Stomach (tissue), 9 donors: ENCODE results near the gene RAP2A. TPM values are rescaled to one million over a fixed set of nuclear protein-coding genes. Genes with fewer than 3 reads are reported as not detected.
A peak's percentile ranks its signal among the peaks of the same experiment; 100 is the strongest.

ENCODE experiments used
- DNase-seq, 2 donors: peaks; one replicate each; pipeline versions ENCODE4 v3.0.0 to v3.0.0-alpha.2; 2013 to 2019
- H3K27ac ChIP-seq, 5 donors: fragments of 200-600 bp in 4 of 5; sonication (generic) in 4 of 5; one replicate each; pipeline ENCODE4 v1.5.1; 2013 to 2019; ENCODE audit warnings: mild to moderate bottlenecking in 1 of 5, moderate library complexity in 1 of 5
- H3K27me3 ChIP-seq, 3 donors: fragments of 200-600 bp; sonication (generic); one replicate each; pipeline ENCODE4 v1.5.1; 2017 to 2019; ENCODE audit warnings: mixed run types in 1 of 3
- H3K36me3 ChIP-seq, 4 donors: fragments of 200-600 bp; sonication (generic); 1 replicate in 3 of 4; 2 replicates in 1 of 4; pipeline ENCODE4 v1.5.1; 2016 to 2019
- H3K4me1 ChIP-seq, 4 donors: fragments of 200-600 bp; sonication (generic); one replicate each; pipeline ENCODE4 v1.5.1; 2016 to 2019
- H3K4me3 ChIP-seq, 4 donors: fragments of 200-600 bp; sonication (generic) in 3 of 4; one replicate each; pipeline ENCODE4 v1.5.1; 2016 to 2019; ENCODE audit warnings: mild to moderate bottlenecking in 1 of 4
- H3K9me3 ChIP-seq, 4 donors: fragments of 200-600 bp; sonication (generic); one replicate each; pipeline ENCODE4 v1.5.1; 2016 to 2019
- CTCF ChIP-seq, 7 experiments: fragments of 450-650 bp in 4 of 7; fragments of 200-600 bp in 3 of 7; sonication (generic) in 3 of 7; IDR thresholded peaks; one replicate each; pipeline ENCODE4 v1.5.1; 2016 to 2019; ENCODE audit warnings: antibody characterized with exemption in 7 of 7, control low read depth in 2 of 7, mild to moderate bottlenecking in 1 of 7
- EP300 ChIP-seq: sonication (generic); formaldehyde crosslinking; IDR thresholded peaks from one replicate; pipeline ENCODE4 v1.6.1; 2017; ENCODE audit warnings: antibody characterized with exemption
- POLR2A ChIP-seq, 4 donors: fragments of 450-650 bp; IDR thresholded peaks; one replicate each; pipeline ENCODE4 v1.6.1; 2016; ENCODE audit warnings: antibody characterized with exemption in 4 of 4, control low read depth in 2 of 4, mild to moderate bottlenecking in 1 of 4, moderate library complexity in 1 of 4
- POLR2AphosphoS5 ChIP-seq, 3 donors: sonication (generic); formaldehyde crosslinking; IDR thresholded peaks; one replicate each; pipeline ENCODE4 v1.6.1; 2016; ENCODE audit warnings: antibody characterized with exemption in 3 of 3
- WGBS, 5 donors: extraction: QIAGEN DNeasy Blood & Tissue Kit in 3 of 5; methylation state at CpG; one replicate each; pipeline versions ENCODE4 v1.1.5 to v1.1.7; 2013 to 2018; 5-methylcytosine and 5-hydroxymethylcytosine counted together
- intact Hi-C: fragments of 100-400 bp; cut with DNase I; formaldehyde crosslinking; loops from one replicate; pipeline ENCODE4 v1.15.1; 2023; ENCODE audit warnings: low total_unique reads
- polyA plus RNA-seq, 3 donors: library from polyadenylated mRNA; stranded (reverse); fragments of 200-250 nt; gene quantifications; one replicate each; pipeline ENCODE4 v1.2.3, GENCODE V29; 2013
- total RNA-seq, 5 donors: library from RNA; depleted of rRNA; stranded (reverse); fragments of >200 nt; gene quantifications; one replicate each; pipeline versions ENCODE4 v1.1.0 to v1.2.3, GENCODE V29; 2014 to 2016
- donor health status: healthy with polysubstance abuse.
- donor health status: Bipolar disorder and iron deficiency.
- donor health status: healthy.

RAP2A gene
- total and polyA plus RNA-seq, 8 donors: 2.6 to 51.0 (median 8.6) TPM

DNA sequence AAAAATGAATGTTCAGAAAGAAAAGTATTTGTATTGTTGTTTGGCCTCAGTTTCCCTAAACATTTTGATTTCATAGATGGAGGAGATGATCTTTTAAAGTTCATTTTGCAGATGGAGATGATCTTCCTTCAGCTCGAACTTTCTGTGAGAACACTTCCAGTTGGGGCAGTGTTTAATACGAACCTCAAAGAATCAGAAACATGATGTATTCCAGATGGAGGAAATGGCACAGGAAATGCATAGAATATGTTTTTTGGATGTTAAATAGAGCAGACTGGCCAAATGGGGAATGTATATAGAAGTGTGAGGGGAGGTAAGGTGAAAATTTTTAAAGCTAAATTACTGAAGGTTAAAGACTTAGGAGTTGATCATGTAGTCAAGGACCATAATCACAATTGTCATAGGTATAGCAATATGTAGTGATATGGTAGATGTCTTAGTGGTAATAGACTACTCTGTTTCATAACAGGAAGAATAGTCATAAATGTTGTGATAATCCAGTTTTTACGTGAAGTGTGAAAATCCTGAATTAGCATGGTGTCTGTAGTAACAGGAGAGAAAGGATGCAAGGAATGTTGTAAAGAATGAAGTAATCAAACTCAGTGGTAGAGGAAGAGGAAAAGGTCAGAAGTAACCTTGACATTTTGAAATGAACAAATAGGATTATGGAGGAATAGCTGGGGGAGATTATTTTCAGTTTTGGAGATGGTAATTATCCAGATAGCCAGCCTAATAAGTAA lies 5.1 kb downstream of the RAP2A start:
- Histone ChIP-seq H3K9me3 (no peaks in the 10 kb centered on the region), H3K4me3 (no peak overlapping the region), H3K36me3 (no peaks in the 10 kb centered on the region), H3K4me1 (peaks cover 0 to 42% (median 24%) of the 10 kb centered on the region in 4 donors), H3K27me3 (no peaks in the 10 kb centered on the region), H3K27ac (no peak overlapping the region)
- intact Hi-C loops: no loop called here
- TF ChIP-seq CTCF (IDR thresholded peaks at IDR 0.05): no peak
- TF ChIP-seq POLR2A (IDR thresholded peaks at IDR 0.05): no peak
- TF ChIP-seq EP300: no peak
- no peak for TF ChIP-seq POLR2AphosphoS5 (IDR thresholded peaks at IDR 0.05)
- WGBS, 5 donors: 72 to 91% (median 81%) methylated on average over 3 of the region's 3 CpGs
- no peak for DNase-seq

GRCh38 chr13:97440598-97441170 lies 6.7 kb downstream of the RAP2A start:
- no peak for DNase-seq
- Histone ChIP-seq H3K4me1 (peaks cover 0 to 33% (median 18%) of the 10 kb centered on the region in 4 donors), H3K36me3 (no peaks in the 10 kb centered on the region), H3K9me3 (no peaks in the 10 kb centered on the region), H3K4me3 (no peak overlapping the region), H3K27ac (no peak overlapping the region), H3K27me3 (no peaks in the 10 kb centered on the region)
- 65 to 76% (median 70%) methylated on average over 2 of the region's 2 CpGs for WGBS, 5 donors
- intact Hi-C loops: no loop called here
- TF ChIP-seq EP300 (no peak), POLR2AphosphoS5 (IDR thresholded peaks at IDR 0.05) (no peak), CTCF (IDR thresholded peaks at IDR 0.05) (no peak), POLR2A (IDR thresholded peaks at IDR 0.05) (no peak)

DNA sequence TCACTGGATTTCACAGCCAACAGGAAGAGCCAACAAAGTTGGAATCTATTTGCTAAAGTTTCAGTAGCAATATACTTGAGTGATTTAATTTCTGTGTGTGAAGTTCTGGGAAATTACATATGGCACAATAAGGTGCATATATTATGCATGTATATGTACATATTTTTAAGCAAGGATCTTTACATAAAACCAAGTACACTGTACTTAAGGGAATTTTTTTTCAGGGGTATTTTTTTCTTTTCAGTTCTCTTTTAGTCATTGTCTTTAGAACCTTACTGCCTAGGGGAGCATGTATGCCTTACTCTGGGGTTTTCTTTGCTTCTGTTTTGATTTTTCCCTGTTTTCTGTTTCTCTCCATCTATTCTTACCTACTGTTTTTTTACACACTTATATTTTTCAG lies 7.4 kb downstream of the RAP2A start:
- no peak for TF ChIP-seq EP300
- no peak for TF ChIP-seq CTCF (IDR thresholded peaks at IDR 0.05)
- no peak for TF ChIP-seq POLR2AphosphoS5 (IDR thresholded peaks at IDR 0.05)
- no peak for TF ChIP-seq POLR2A (IDR thresholded peaks at IDR 0.05)
- DNase-seq: no peak
- Histone ChIP-seq H3K4me3 (no peak overlapping the region), H3K9me3 (no peaks in the 10 kb centered on the region), H3K4me1 (peaks cover 0 to 26% (median 15%) of the 10 kb centered on the region in 4 donors), H3K27ac (no peak overlapping the region), H3K36me3 (no peaks in the 10 kb centered on the region), H3K27me3 (no peaks in the 10 kb centered on the region)
- intact Hi-C loops: no loop called here

GRCh38 chr13:97445522-97446187 lies 11.7 kb downstream of the RAP2A start:
- peaks cover 0 to 4% (median 0%) of the 10 kb centered on the region in 4 donors for H3K4me1 ChIP-seq
- peak in 1 of 2 donors; percentile 18 for DNase-seq
- intact Hi-C loops: no loop called here
- no peak overlapping the region for H3K4me3 ChIP-seq
- H3K9me3 ChIP-seq: no peaks in the 10 kb centered on the region
- H3K27ac ChIP-seq: no peak overlapping the region
- TF ChIP-seq CTCF (IDR thresholded peaks at IDR 0.05): no peak
- no peak for TF ChIP-seq EP300
- no peak for TF ChIP-seq POLR2AphosphoS5 (IDR thresholded peaks at IDR 0.05)
- no peak for TF ChIP-seq POLR2A (IDR thresholded peaks at IDR 0.05)
- H3K36me3 ChIP-seq: no peaks in the 10 kb centered on the region
- H3K27me3 ChIP-seq: no peaks in the 10 kb centered on the region
